ENCODE measurements around the gene SYNPO2.

- TF ChIP-seq, protein P1, sequence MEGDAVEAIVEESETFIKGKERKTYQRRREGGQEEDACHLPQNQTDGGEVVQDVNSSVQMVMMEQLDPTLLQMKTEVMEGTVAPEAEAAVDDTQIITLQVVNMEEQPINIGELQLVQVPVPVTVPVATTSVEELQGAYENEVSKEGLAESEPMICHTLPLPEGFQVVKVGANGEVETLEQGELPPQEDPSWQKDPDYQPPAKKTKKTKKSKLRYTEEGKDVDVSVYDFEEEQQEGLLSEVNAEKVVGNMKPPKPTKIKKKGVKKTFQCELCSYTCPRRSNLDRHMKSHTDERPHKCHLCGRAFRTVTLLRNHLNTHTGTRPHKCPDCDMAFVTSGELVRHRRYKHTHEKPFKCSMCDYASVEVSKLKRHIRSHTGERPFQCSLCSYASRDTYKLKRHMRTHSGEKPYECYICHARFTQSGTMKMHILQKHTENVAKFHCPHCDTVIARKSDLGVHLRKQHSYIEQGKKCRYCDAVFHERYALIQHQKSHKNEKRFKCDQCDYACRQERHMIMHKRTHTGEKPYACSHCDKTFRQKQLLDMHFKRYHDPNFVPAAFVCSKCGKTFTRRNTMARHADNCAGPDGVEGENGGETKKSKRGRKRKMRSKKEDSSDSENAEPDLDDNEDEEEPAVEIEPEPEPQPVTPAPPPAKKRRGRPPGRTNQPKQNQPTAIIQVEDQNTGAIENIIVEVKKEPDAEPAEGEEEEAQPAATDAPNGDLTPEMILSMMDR (IDR thresholded peaks at IDR 0.05; ENCODE audit: insufficient read depth, low read length, poor library complexity, severe bottlenecking) = no peak
- TF ChIP-seq EZH2phosphoT487 (conservative IDR thresholded peaks at IDR 0.05; ENCODE audit: low read length) = no peak
Measured at GRCh38 chr4:119028296-119028695, 139.6 kb downstream of the SYNPO2 start.
